ENCODE data around the gene NRCAM.

DNA sequence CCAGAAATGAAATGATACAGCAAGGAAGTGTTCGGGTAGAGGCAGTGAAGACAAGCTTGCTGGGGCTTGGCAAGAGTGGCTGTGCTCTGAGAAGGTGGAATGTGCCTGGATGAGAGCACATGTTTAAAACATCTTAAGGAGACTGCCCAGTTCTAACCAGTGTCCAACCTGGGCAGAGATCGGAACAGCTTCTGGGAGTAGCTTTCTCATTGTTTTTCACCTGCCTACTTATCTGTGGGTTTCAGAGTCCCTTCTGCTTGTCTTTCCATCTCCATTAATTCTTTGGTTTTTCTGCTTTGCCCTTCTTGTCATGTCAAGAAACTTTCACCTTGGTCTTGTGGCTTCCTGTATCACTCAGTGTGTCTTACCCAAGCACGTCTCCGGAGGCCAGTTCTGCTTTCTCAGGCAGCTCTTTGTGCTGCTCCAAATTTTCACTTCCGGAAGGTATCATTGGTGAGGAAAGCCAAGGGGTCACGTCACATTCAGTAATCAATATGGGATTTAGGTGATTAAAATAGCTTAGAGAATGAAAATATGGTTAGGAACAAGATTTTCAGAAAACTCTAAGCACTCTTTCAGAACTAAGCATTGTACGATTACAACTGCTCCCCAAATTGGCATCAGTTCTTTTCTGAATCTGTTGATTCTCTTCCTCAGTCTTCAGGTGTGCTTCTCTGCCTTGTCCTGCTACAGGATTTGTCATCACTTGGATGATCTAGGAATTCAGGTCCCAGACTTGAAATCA lies 320.6 kb downstream of the NRCAM start:
- TF ChIP-seq NONO (IDR thresholded peaks at IDR 0.05) (no peak), NONO (CRISPR knock-in tag; conservative IDR thresholded peaks at IDR 0.05) (no peak), ZNF331 (CRISPR knock-in tag; IDR thresholded peaks at IDR 0.05) (no peak)
- TF ChIP-seq, protein P1, sequence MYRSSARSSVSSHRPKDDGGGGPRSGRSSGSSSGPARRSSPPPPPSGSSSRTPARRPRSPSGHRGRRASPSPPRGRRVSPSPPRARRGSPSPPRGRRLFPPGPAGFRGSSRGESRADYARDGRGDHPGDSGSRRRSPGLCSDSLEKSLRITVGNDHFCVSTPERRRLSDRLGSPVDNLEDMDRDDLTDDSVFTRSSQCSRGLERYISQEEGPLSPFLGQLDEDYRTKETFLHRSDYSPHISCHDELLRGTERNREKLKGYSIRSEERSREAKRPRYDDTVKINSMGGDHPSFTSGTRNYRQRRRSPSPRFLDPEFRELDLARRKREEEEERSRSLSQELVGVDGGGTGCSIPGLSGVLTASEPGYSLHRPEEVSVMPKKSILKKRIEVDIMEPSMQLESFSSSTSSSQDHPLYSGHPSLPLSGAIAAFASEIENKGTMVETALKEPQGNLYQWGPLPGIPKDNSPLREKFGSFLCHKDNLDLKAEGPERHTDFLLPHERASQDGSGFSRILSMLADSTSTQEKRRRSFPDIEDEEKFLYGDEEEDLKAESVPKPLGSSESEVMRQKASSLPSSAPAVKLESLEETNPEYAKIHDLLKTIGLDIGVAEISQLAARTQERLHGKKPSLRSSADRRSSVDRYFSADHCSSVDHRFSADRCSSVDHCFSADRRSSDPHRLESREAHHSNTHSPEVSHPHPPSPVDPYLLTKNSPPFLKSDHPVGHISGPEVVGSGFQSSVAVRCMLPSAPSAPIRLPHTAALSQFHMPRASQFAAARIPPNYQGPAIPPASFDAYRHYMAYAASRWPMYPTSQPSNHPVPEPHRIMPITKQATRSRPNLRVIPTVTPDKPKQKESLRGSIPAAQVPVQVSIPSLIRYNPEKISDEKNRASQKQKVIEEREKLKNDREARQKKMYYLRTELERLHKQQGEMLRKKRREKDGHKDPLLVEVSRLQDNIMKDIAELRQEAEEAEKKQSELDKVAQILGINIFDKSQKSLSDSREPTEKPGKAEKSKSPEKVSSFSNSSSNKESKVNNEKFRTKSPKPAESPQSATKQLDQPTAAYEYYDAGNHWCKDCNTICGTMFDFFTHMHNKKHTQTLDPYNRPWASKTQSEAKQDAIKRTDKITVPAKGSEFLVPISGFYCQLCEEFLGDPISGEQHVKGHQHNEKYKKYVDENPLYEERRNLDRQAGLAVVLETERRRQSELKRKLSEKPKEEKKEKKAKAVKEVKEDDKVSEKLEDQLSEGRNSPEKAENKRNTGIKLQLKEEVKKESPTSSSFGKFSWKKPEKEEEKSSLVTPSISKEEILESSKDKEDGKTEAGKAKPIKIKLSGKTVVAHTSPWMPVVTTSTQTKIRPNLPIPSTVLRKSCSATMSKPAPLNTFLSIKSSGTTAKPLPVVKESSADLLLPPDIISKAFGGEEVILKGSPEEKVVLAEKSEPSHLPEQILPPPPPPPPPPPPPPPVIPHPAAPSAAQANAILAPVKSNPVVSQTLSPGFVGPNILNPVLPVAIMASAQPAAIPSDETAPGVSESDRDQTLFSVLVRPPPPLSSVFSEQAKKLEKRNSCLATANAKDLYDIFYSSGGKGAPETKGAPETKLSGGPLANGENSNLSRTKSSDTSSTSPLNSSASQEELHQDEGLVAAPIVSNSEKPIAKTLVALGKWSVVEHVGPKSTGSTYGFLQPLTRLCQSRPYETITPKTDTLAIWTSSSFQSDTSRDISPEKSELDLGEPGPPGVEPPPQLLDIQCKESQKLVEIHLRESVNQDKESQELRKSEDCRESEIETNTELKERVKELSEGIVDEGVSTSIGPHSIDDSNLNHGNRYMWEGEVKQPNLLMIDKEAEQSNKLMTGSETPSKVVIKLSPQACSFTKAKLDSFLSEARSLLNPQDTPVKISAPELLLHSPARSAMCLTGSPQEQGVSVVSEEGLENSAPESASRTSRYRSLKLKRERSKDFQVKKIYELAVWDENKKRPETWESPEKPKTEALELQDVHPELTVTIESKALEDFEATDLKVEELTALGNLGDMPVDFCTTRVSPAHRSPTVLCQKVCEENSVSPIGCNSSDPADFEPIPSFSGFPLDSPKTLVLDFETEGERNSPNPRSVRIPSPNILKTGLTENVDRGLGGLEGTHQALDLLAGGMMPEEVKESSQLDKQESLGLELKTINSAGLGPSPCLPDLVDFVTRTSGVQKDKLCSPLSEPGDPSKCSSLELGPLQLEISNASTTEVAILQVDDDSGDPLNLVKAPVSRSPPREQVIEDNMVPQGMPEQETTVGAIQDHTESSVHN (CRISPR knock-in tag; IDR thresholded peaks at IDR 0.05), result no peak

All from HepG2 (cell line).